ENCODE data around the gene WDR27.

WDR27 gene

DNA sequence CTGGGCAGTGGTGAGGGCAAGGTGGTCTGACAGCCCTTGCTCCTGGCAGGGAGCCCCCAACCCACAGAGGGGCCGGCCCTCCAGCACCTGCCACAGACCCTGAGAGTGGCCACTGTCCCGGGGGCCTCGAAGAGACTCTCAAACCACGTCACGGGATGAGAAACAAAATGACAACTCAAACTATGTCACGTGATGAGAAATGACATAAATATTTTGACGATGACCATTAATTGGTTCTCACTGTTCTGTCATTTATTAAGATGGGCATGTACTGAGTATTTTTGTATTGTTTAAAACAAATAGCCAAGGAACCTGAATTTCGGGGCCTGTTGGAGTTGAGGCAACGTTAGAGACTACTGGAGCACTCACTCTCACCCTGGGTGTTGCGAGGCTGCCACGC is 135.5 kb downstream of the WDR27 start:
- Mint-ChIP-seq H3K4me1 (peaks cover 12% of the 10 kb centered on the region), H3K9me3 (peaks cover 2% of the 10 kb centered on the region), H3K27ac (no peak overlapping the region), H3K4me3 (no peak overlapping the region), H3K36me3 (no peaks in the 10 kb centered on the region)
- no peak for ATAC-seq
- DNase-seq (ENCODE audit: low spot score in 2 of 2), result no peak

DNA sequence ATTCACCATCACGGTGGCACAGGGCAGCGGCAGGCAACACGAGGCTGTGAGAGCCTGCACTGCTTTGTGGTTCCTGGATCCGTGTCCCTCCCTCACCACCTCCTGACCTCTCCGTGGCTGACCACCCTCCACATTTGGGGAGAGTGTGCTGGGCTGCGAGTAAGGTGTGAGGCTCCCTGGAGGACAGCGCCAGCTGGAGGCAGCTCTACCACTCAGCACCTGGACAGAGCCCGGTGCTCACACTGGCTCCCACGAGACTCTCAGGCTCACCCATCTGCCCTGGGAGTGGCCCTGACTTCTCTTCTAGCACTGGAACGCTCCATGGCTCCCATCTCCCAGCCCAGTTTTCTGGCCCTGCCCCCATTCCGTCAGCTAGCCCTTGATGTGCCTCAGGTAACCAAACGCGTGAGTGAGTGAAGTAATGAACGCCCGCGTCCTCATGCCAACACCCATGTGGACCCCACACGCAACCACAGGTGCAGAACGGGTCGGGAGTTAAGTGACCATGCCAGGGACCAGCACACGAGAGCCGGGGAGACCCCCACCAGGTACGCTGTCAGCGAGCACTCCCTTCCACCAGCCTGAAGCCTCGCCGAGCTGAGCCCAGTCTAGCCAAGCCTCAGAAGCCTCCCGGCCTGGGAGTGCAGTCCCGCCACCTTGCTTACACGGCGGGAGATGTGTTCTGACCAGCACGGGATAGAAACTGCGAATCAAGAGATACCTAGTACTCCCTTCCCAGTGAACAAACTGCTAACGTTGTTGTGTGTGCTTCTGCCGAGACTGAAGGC is 137.2 kb downstream of the WDR27 start:
- peak; percentile 40 for ATAC-seq
- Mint-ChIP-seq H3K27ac (no peak overlapping the region), H3K9me3 (peaks cover 3% of the 10 kb centered on the region)

DNA sequence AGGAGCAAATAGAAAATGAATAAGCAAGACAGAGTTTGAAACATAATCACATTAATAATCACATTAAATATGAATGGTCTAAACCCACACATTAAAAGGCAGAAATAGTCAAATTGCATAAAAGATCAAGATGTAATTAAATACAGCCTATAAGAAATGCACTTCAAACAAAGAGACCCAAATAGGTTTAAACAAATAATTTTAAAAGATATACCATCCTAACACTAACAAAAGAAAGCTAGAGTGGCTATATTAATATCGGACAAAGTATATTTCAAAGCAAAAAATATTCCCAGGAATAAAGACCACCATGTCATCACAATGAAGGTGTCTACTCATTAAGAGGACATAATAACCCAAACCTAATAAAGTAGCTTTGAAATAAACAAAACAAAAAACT is 140.2 kb downstream of the WDR27 start:
- H3K9me3 Mint-ChIP-seq, result peaks cover 3% of the 10 kb centered on the region
- no peak for DNase-seq (ENCODE audit: low spot score in 2 of 2)
- H3K27ac Mint-ChIP-seq, result no peak overlapping the region
- H3K36me3 Mint-ChIP-seq, result no peaks in the 10 kb centered on the region
- peaks cover 14% of the 10 kb centered on the region for H3K4me1 Mint-ChIP-seq
- H3K4me3 Mint-ChIP-seq, result no peak overlapping the region
- no peak for ATAC-seq

More for the DNA sequence above, 137.2 kb downstream of the WDR27 start:
- H3K4me3 Mint-ChIP-seq, result no peak overlapping the region
- DNase-seq (ENCODE audit: low spot score in 2 of 2), result no peak
- no peaks in the 10 kb centered on the region for H3K36me3 Mint-ChIP-seq
- peaks cover 12% of the 10 kb centered on the region for H3K4me1 Mint-ChIP-seq

DNA sequence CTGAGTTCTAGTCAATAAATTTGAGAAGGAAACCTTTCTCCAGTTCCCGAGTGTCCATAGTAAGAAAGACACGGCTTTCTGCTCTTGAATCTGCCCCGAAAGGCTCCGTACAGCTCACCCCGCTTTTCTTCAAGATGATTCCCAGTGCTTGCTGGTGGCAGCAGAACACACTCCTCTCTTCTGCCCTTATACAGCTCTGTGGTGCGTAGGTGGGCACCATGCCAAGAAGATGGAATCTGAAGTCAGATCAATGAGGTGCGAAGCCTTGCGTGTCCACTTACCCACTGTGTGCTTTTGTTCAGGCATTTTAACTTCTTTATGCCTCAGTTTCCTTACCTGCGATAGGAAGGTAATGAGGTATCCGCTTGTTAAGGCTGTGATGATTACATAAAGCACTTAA is 142.2 kb downstream of the WDR27 start:
- Mint-ChIP-seq H3K27ac (no peak overlapping the region), H3K9me3 (peaks cover 3% of the 10 kb centered on the region), H3K4me1 (peaks cover 21% of the 10 kb centered on the region), H3K4me3 (no peak overlapping the region), H3K36me3 (no peaks in the 10 kb centered on the region)
- no peak for ATAC-seq
- DNase-seq (ENCODE audit: low spot score in 2 of 2), result no peak

DNA sequence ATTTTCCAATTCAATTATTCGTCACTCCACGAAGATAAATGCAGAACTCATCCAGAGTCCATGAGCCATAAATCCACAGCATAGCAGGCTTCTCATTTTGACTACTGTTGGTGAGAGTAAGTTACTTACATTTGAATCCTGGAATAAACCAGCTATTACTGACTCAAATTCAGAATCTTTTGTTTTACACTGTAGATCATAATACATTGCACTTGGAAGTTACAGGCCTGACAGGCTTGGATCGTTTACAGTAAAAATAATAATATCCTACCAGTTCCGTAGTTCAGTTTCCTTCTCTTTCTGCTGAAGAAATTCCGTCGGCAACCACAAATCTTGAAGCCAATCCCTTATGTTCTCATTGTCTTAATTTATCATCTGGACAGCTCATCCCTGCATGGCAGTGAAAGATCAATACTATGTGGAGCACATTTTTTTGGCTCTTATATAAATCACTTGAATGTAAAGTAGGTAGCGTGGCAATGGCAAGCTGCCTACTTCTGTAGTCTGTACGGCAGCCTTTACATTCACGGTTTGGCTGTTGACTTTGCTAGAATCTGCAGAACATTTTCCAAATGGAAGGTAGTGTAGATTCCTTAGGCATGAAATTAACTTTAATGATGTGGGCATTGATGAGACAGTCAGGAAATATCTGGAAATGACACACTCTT is 142.9 kb downstream of the WDR27 start:
- peaks cover 3% of the 10 kb centered on the region for H3K9me3 Mint-ChIP-seq
- DNase-seq (ENCODE audit: low spot score in 2 of 2), result no peak
- no peak overlapping the region for H3K4me3 Mint-ChIP-seq
- H3K27ac Mint-ChIP-seq, result no peak overlapping the region
- H3K36me3 Mint-ChIP-seq, result no peaks in the 10 kb centered on the region
- ATAC-seq, result no peak
- H3K4me1 Mint-ChIP-seq, result peaks cover 21% of the 10 kb centered on the region

DNA sequence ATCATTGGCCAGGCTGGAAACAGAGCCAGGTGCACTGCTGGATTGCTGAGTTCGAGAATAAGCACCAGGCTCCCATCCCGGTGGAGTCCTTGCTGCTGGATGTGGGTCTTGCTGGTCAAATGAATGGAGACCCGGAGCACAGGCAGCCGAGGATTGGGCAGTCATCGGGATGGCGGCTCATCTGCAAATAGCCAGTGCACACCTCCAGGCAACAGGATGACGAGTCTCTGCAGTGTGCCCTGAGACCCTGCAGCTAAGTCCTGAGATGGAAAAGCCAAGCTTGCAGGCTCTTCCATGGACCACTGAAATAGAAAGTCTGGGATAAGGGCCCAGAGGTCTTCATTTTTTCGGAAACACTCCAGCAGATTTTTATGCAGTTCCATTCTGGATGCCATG is 143.5 kb downstream of the WDR27 start:
- Mint-ChIP-seq H3K27ac (no peak overlapping the region), H3K9me3 (peaks cover 3% of the 10 kb centered on the region)

DNA sequence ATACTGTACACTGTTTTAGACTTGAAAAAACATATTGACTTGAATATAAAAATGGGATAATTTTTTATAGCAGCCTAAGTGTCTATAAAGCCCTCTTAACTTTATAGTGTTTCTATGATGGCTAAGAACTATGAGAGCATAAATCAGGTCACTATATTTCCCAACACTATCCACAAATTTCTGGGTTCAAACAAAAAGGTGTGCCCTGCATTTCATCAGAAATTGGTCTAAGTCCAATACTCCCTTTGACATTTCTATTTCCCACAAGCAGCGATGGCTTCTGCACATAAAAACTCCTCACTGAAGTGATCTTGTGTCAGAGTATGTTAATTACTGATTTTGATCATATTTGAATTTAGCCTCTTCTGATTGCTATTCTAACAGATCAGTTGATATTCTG is 143.9 kb downstream of the WDR27 start:
- ATAC-seq (no peak), DNase-seq (ENCODE audit: low spot score in 2 of 2) (no peak)
- no peak overlapping the region for H3K4me3 Mint-ChIP-seq
- no peak overlapping the region for H3K27ac Mint-ChIP-seq
- H3K36me3 Mint-ChIP-seq, result no peaks in the 10 kb centered on the region
- H3K4me1 Mint-ChIP-seq, result peaks cover 21% of the 10 kb centered on the region
- peaks cover 3% of the 10 kb centered on the region for H3K9me3 Mint-ChIP-seq

More for the DNA sequence above, 143.5 kb downstream of the WDR27 start:
- ATAC-seq (no peak), DNase-seq (ENCODE audit: low spot score in 2 of 2) (no peak)
- Mint-ChIP-seq H3K4me3 (no peak overlapping the region), H3K4me1 (peaks cover 21% of the 10 kb centered on the region), H3K36me3 (no peaks in the 10 kb centered on the region)

DNA sequence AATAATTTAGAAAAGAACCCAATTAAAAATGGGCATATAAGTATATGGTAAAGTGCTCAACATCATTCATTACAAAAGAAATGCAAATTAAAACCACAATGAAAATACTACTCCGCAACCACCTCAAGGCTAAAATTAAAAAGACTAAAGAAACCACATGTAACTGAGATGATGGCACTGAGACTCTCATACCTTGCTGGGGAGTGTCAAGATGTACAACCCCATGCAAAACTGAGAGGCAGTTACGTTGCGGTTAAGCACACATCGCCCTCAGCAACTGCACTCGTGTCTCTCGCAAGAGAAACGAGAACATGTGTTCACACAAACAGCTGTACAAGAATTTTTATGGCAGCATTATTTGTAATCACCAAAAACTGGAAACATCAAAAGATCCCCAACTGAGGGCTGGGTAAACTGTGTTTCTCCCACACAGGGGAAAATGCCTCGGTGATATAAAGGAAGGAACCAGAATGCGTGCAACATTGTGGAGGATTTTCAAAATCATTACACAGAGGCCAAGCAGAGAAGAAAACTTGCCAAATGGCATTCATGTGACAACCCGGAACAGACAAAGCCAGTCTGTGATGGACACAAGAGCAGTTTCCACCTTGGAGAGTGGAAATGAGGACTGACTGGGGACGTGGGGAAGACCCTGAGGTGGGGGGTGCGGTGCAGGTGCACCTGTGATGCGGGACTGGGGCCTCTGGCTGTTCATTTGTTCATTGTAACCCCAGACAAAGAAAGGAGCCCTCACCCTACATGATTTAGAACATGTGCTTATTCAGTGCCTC is 144.9 kb downstream of the WDR27 start:
- Mint-ChIP-seq H3K9me3 (peaks cover 3% of the 10 kb centered on the region), H3K27ac (no peak overlapping the region), H3K36me3 (no peaks in the 10 kb centered on the region), H3K4me3 (no peak overlapping the region), H3K4me1 (peaks cover 15% of the 10 kb centered on the region)
- ATAC-seq, result peak; percentile 99
- DNase-seq (ENCODE audit: low spot score in 2 of 2), result peak in 1 of 2 donors; percentile 61

DNA sequence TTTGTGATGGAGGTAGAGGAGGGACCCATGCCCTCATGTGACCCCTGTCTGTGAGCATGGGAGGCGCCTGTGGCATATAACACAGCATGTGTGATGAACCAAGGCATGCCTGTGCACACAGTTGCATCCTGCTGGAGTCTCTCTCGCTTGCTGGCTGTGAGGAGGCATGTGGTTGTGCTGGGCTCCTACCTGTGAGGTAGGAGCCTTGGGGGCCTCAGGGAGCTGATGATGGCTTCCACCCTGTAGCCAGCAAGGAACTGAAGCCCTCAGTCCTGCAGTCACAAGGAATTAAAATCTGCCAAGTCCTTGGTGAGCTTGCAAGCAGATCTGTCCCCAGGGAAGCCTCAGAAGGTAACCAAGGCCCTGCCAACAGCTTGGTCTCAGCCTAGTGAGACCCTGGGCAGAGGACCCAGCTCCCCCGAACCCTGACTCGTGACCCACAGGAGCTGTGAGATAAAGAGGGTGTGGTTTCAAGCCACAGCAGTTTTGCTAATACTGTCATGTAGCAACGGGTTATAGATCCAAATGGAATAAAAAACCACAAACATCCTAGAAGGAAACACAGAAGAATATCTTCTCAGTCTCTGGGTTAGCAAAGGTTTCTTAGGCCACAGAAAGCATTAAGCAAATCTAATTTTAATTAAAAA is 145.7 kb downstream of the WDR27 start:
- Mint-ChIP-seq H3K27ac (no peak overlapping the region), H3K36me3 (no peaks in the 10 kb centered on the region), H3K9me3 (no peaks in the 10 kb centered on the region), H3K4me3 (no peak overlapping the region), H3K4me1 (peaks cover 15% of the 10 kb centered on the region)
- no peak for ATAC-seq
- DNase-seq (ENCODE audit: low spot score in 2 of 2), result no peak

DNA sequence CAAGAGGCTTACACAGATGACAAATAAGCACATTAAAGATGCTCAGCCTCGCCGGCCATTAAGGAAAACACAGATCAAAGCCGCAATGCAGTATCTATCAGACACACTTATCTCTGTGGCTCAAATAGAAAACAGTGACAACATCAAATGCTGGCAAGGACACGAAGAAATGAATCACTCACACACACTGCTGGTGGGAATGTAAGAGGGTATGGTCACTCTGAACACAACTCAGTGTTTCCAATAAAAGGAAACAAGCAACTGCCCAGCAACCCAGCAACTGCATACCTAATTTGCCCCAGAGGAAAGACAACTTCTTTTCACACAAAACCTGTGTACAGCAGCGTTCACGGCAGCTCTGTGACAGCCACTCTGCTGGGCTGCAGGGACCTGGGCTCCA is 155.8 kb downstream of the WDR27 start:
- no peaks in the 10 kb centered on the region for H3K36me3 Mint-ChIP-seq
- H3K9me3 Mint-ChIP-seq, result no peaks in the 10 kb centered on the region
- no peak for ATAC-seq
- no peak overlapping the region for H3K4me3 Mint-ChIP-seq
- no peak for DNase-seq (ENCODE audit: low spot score in 2 of 2)
- H3K27ac Mint-ChIP-seq, result no peak overlapping the region
- no peaks in the 10 kb centered on the region for H3K4me1 Mint-ChIP-seq

DNA sequence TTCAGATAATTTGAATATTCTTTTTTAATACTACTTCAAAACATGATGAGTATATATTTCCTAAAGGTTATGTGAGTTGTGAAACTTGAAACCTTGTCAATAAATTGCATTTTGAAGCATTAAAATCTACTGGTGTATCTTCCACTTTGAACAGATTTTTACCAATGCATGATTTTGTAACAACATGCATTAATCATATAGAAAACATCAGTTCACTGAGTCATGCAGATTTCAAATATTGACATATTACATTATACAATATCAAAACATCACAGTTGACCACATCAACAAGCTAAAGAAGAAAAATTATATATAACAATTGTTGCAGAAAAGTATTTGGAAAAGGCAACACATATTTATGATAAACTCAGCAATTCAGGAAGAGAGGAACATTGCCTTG is 158.1 kb downstream of the WDR27 start:
- no peak for DNase-seq (ENCODE audit: low spot score in 2 of 2)
- H3K4me3 Mint-ChIP-seq, result no peak overlapping the region
- no peaks in the 10 kb centered on the region for H3K36me3 Mint-ChIP-seq
- peaks cover 6% of the 10 kb centered on the region for H3K4me1 Mint-ChIP-seq
- no peak overlapping the region for H3K27ac Mint-ChIP-seq
- no peaks in the 10 kb centered on the region for H3K9me3 Mint-ChIP-seq
- ATAC-seq, result no peak

DNA sequence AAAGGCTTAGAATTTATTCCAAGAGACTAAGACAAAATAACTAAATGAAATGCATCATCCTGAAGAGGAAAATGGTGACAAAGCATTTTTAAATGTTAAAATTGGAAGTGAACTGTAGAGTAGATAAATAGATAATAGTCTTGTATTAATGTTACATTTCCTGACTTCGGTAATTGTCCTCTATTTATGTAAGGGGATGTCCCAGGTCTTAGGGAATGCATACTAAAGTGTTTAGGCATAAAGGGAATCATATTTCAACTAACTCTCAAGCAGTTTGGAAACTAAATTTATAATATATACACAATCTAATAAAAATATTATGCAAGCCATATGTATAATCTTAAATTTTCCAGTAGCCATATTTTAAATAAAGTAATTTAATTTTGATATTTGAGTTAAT is 159.3 kb downstream of the WDR27 start:
- DNase-seq (ENCODE audit: low spot score in 2 of 2) (no peak), ATAC-seq (no peak)
- Mint-ChIP-seq H3K27ac (no peak overlapping the region), H3K4me1 (peaks cover 6% of the 10 kb centered on the region), H3K36me3 (no peaks in the 10 kb centered on the region), H3K4me3 (no peak overlapping the region), H3K9me3 (no peaks in the 10 kb centered on the region)

DNA sequence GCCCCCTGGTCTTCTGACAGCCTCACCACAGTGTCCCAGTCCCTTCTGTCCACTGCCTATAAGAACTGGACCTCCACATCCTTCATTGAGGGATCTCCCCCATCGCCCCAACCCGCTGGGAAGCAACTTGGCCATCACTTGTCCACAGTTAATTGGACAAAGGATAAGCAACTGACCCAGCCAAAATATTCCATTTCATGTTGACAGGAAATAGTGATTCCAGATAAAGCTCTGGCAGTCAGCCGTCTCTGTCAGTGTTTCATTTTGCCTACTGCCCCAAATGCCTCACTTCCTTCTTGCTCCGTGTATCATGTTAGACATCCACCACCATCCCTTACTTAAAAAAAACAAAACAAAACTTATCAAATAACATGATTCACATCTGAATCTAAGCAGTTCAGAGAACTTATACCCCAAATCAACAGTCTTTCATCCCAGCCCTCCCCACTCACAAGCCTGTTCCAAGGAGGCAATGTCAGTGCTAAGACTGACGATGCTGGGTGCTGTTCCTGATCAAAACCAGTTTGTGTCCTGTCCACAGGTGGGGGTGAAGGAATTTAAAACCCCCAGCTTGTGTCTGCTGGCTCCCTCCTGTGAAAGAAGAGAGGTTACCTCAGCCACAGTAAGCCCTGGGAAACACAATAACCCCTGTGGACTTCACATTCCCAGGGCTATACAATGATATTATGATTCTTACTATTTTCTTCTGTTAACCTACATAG is 162.5 kb downstream of the WDR27 start:
- ATAC-seq, result no peak
- Mint-ChIP-seq H3K4me1 (peaks cover 6% of the 10 kb centered on the region), H3K4me3 (no peak overlapping the region), H3K36me3 (no peaks in the 10 kb centered on the region), H3K9me3 (no peaks in the 10 kb centered on the region), H3K27ac (no peak overlapping the region)
- no peak for DNase-seq (ENCODE audit: low spot score in 2 of 2)

DNA sequence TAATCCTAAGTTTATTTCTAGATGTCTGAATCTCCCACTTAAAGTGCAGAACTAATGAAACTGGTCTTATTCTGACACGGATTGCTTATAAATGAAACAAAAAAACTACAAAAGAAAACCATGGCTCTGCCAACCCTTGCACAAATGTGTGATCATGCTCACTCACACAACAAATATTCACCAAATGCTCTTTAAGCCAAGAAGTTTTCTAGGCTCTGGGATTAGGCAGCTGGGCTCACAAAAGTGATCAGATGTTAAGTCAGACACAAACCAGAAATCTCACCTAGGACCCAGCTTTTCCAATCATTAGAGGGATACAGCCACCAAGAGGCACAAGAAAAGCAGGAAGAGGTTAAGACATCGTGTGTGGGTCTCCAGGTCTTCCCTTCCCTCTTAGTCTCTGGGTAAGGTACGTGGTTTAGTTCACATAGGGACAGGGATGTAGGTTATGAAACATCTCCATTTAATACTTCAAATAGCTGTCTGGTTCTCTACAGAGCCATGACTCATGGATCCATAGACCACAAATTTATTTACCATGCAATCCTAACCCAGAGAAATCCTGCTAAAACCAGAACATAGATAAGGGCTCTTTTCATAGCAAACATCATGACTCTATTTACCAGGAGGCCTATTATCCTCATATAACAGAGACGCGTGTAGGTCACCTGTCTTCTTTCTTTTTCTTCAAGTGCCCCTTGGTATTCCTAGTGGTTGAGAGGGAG is 165.2 kb downstream of the WDR27 start:
- H3K4me3 Mint-ChIP-seq, result no peak overlapping the region
- peaks cover 6% of the 10 kb centered on the region for H3K4me1 Mint-ChIP-seq
- no peaks in the 10 kb centered on the region for H3K36me3 Mint-ChIP-seq
- no peak overlapping the region for H3K27ac Mint-ChIP-seq
- no peak for DNase-seq (ENCODE audit: low spot score in 2 of 2)
- ATAC-seq, result no peak
- peaks cover 3% of the 10 kb centered on the region for H3K9me3 Mint-ChIP-seq
